Panc1 (cell line): Measurements from ENCODE around the gene SNX15. TPM values are rescaled to one million over a fixed set of nuclear protein-coding genes. Genes with fewer than 3 reads are reported as not detected.

ENCODE experiments used
- ATAC-seq: fragments of 200-7000 bp; cut with Tn5 transposase; 2 replicates; pipeline ENCODE4 v1.9.1; 2020; ENCODE audit warnings: mild to moderate bottlenecking, moderate library complexity
- BruUV-seq: library from RNA; stranded (reverse); fragments of 400-500 nt; replicated peaks from 2 replicates; lab custom pipeline; 2021; lab: Mats Ljungman, UMichigan
- CTCF ChIA-PET: fragments of 300-600 bp; sonication (Branson Sonifier 250); formaldehyde crosslinking; loops from one replicate; lab custom pipeline; 2022; ENCODE audit warnings: antibody characterized with exemption; lab: Charles Lee
- POLR2A ChIA-PET: fragments of 300-600 bp; sonication (Branson Sonifier 250); formaldehyde crosslinking; loops from one replicate; lab custom pipeline; 2022; ENCODE audit warnings: antibody characterized with exemption; lab: Charles Lee
- DNase-seq: peaks from one replicate; pipeline ENCODE4 v3.0.0-alpha.2; 2010; ENCODE audit warnings: low read depth, low spot score
- H3K27ac ChIP-seq: 2 replicates; pipeline ENCODE4 v1.5.1; 2011; ENCODE audit warnings: mild to moderate bottlenecking, low read length, inconsistent platforms
- H3K27me3 ChIP-seq: fragments of 200-500 bp; sonication (Bioruptor generic); 2 replicates; pipeline ENCODE4 v1.6.0; 2014; ENCODE audit warnings: low read length, inconsistent platforms; ENCODE audit not compliant: control insufficient read depth, insufficient read depth
- H3K36me3 ChIP-seq: fragments of 200-500 bp; sonication (Bioruptor generic); 2 replicates; pipeline ENCODE4 v1.5.1; 2014; ENCODE audit warnings: inconsistent platforms, mild to moderate bottlenecking, low read length, moderate library complexity; ENCODE audit not compliant: control insufficient read depth, insufficient read depth
- H3K4me1 ChIP-seq: 2 replicates; pipeline ENCODE4 v1.5.1; 2011; ENCODE audit warnings: inconsistent platforms, mild to moderate bottlenecking, low read length, moderate library complexity; ENCODE audit not compliant: control insufficient read depth, insufficient read depth
- H3K4me3 ChIP-seq, 2 experiments: 2 replicates each; pipeline ENCODE4 v1.5.1; 2011 to 2012; ENCODE audit warnings: low read depth in 2 of 2, low read length in 2 of 2, mild to moderate bottlenecking in 2 of 2, inconsistent platforms in 1 of 2, moderate library complexity in 1 of 2
- H3K9me3 ChIP-seq: fragments of 200-500 bp; sonication (Bioruptor generic); 2 replicates; pipeline ENCODE4 v1.5.1; 2014; ENCODE audit warnings: low read depth, mild to moderate bottlenecking, inconsistent platforms, low read length, moderate library complexity; ENCODE audit not compliant: control insufficient read depth, insufficient read depth
- CTCF ChIP-seq: fragments of 450-650 bp; IDR thresholded peaks from 2 replicates; pipeline ENCODE4 v1.5.1; 2017; ENCODE audit warnings: mild to moderate bottlenecking
- POLR2AphosphoS5 ChIP-seq: IDR thresholded peaks from 2 replicates; pipeline ENCODE4 v1.6.1; 2012; ENCODE audit warnings: mild to moderate bottlenecking, low read depth, low read length, moderate library complexity
- REST ChIP-seq, 2 experiments: IDR thresholded peaks; 2 replicates each; pipeline ENCODE4 v1.6.1; 2011 to 2012; ENCODE audit warnings: low read depth in 2 of 2, control low read depth in 1 of 2, low read length in 1 of 2, mild to moderate bottlenecking in 1 of 2, moderate library complexity in 1 of 2; ENCODE audit not compliant: insufficient read depth in 1 of 2
- SIN3A ChIP-seq: IDR thresholded peaks from 2 replicates; pipeline ENCODE4 v1.6.1; 2012; ENCODE audit warnings: low read depth, mild to moderate bottlenecking, low read length, moderate library complexity, borderline replicate concordance; ENCODE audit not compliant: insufficient read depth
- TCF7L2 ChIP-seq: IDR thresholded peaks from 2 replicates; pipeline ENCODE4 v1.6.1; 2011; ENCODE audit warnings: mild to moderate bottlenecking, low read depth, low read length, inconsistent platforms
- in situ Hi-C: cut with HindIII; loops from 2 replicates; pipeline ENCODE4 v1.10.0; 2016; ENCODE audit warnings: low sequenced_read_pairs, low pct_unique_long_range_greater_than_20kb
- intact Hi-C: fragments of 100-400 bp; cut with micrococcal nuclease; formaldehyde crosslinking; loops from one replicate; pipeline ENCODE4 v1.10.0; 2022; ENCODE audit not compliant: unreplicated experiment
- total RNA-seq: library from RNA; stranded (reverse); gene quantifications from one replicate; pipeline ENCODE4 v1.2.1, GENCODE V29; 2021; ENCODE audit not compliant: unreplicated experiment

Gene SNX15
- total RNA-seq, 1 experiment from 2014 or later: 51.5 TPM

- in situ Hi-C loops (no loop called here), intact Hi-C loops (no loop called here)
- no peak for DNase-seq
Measured at GRCh38 chr11:65067446-65067845, 40.2 kb downstream of the SNX15 start.

GRCh38 chr11:65069217-65069616 lies 42.0 kb downstream of the SNX15 start:
- no TSS peak for BruUV-seq
- POLR2A ChIA-PET: no interaction called here
- no peak for DNase-seq
- in situ Hi-C loops: no loop called here
- Histone ChIP-seq H3K27ac (no peak overlapping the region), H3K36me3 (no peaks in the 10 kb centered on the region), H3K27me3 (no peaks in the 10 kb centered on the region), H3K4me1 (no peaks in the 10 kb centered on the region), H3K4me3 (no peak overlapping the region), H3K9me3 (no peaks in the 10 kb centered on the region)
- CTCF ChIA-PET: interaction anchor here (0.8 kb wide), 1 partner anchor 10 kb away, joined by 3 read pairs; no protein-coding TSS in a partner anchor
- intact Hi-C loops: no loop called here
- TF ChIP-seq CTCF: no peak
- ATAC-seq: no peak

More at GRCh38 chr11:65067446-65067845, 40.2 kb downstream of the SNX15 start:
- Histone ChIP-seq H3K27ac (no peak overlapping the region), H3K9me3 (no peaks in the 10 kb centered on the region), H3K4me3 (no peak overlapping the region), H3K4me1 (no peaks in the 10 kb centered on the region), H3K36me3 (no peaks in the 10 kb centered on the region), H3K27me3 (no peaks in the 10 kb centered on the region)
- ChIA-PET POLR2A (no interaction called here), CTCF (no interaction called here)
- no peak for TF ChIP-seq SIN3A
- no peak for TF ChIP-seq REST (IDR thresholded peaks at IDR 0.05; ENCODE audit: insufficient read depth in 1 of 2, low read depth in 2 of 2, low read length in 1 of 2)
- no peak for TF ChIP-seq TCF7L2
- no peak for TF ChIP-seq POLR2AphosphoS5
- no peak for TF ChIP-seq CTCF
- ATAC-seq: no peak
- no TSS peak for BruUV-seq
